SK-N-SH (cell line): ENCODE results near the gene SOCS3. TPM values are rescaled to one million over a fixed set of nuclear protein-coding genes. Genes with fewer than 3 reads are reported as not detected.

Experiments used
- CTCF ChIA-PET: fragments of 300-600, 350-600 bp; formaldehyde crosslinking; extraction: SDS; loops from one replicate; lab custom pipeline; 2021; lab: Yijun Ruan, JAX
- POLR2A ChIA-PET: fragments of 350-600 bp; sonication (Branson Sonifier 250); formaldehyde crosslinking; extraction: SDS; loops from one replicate; lab custom pipeline; 2020; ENCODE audit warnings: antibody characterized with exemption, inconsistent platforms; lab: Yijun Ruan, JAX
- DNase-seq: peaks from one replicate; pipeline ENCODE4 v3.0.0; 2012
- H2AFZ ChIP-seq: fragments of 200-600 bp; sonication (generic); 2 replicates; pipeline ENCODE4 v1.8.1; 2016; ENCODE audit warnings: antibody characterized with exemption, mild to moderate bottlenecking, low read depth
- H3F3A ChIP-seq: fragments of 200-600 bp; sonication (generic); replicated peaks from 2 replicates; pipeline ENCODE3; 2016; ENCODE audit warnings: antibody characterized with exemption, mild to moderate bottlenecking; ENCODE audit not compliant: insufficient read depth
- H3K27ac ChIP-seq, 2 experiments: fragments of 200-500 bp in 1 of 2; fragments of 200-600 bp in 1 of 2; sonication (Bioruptor generic) in 1 of 2; sonication (generic), shearing (Covaris generic) in 1 of 2; 2 replicates each; pipeline versions ENCODE4 v1.5.1 to v1.6.1; 2014 to 2016; ENCODE audit warnings: low read depth in 2 of 2, inconsistent platforms in 1 of 2, low read length in 1 of 2, mild to moderate bottlenecking in 1 of 2, mixed read lengths in 1 of 2
- H3K27me3 ChIP-seq: fragments of 200-600 bp; sonication (generic), shearing (Covaris generic); 2 replicates; pipeline ENCODE4 v1.6.1; 2016; ENCODE audit warnings: mixed run types; ENCODE audit not compliant: insufficient read depth
- H3K36me3 ChIP-seq, 2 experiments: fragments of 200-500 bp in 1 of 2; fragments of 200-600 bp in 1 of 2; sonication (Bioruptor generic) in 1 of 2; sonication (generic) in 1 of 2; replicated peaks in 1 of 2; 2 replicates each; pipeline versions ENCODE3 to v1.5.1; 2014 to 2016; ENCODE audit warnings: low read length in 1 of 2, mild to moderate bottlenecking in 1 of 2; ENCODE audit not compliant: insufficient read depth in 2 of 2, control insufficient read depth in 1 of 2
- H3K4me1 ChIP-seq, 2 experiments: fragments of 200-500 bp in 1 of 2; fragments of 200-600 bp in 1 of 2; sonication (Bioruptor generic) in 1 of 2; sonication (generic), shearing (Covaris generic) in 1 of 2; 2 replicates each; pipeline versions ENCODE4 v1.5.1 to v1.6.1; 2014 to 2016; ENCODE audit warnings: low read depth in 1 of 2, low read length in 1 of 2, mixed run types in 1 of 2; ENCODE audit not compliant: insufficient read depth in 2 of 2, control insufficient read depth in 1 of 2
- H3K4me2 ChIP-seq: fragments of 200-600 bp; sonication (generic), shearing (Covaris generic); 2 replicates; pipeline ENCODE4 v1.6.1; 2017; ENCODE audit warnings: mixed run types
- H3K4me3 ChIP-seq, 2 experiments: fragments of 200-500 bp in 1 of 2; fragments of 200-600 bp in 1 of 2; sonication (Bioruptor generic) in 1 of 2; sonication (generic), shearing (Covaris generic) in 1 of 2; 2 replicates each; pipeline versions ENCODE4 v1.5.1 to v1.8.1; 2014 to 2016; ENCODE audit warnings: low read depth in 2 of 2, inconsistent platforms in 1 of 2, low read length in 1 of 2, mild to moderate bottlenecking in 1 of 2, mixed read lengths in 1 of 2, moderate library complexity in 1 of 2
- H3K79me2 ChIP-seq: fragments of 200-600 bp; sonication (generic); 2 replicates; pipeline ENCODE4 v1.8.1; 2017; ENCODE audit warnings: mild to moderate bottlenecking; ENCODE audit not compliant: insufficient read depth
- H3K9ac ChIP-seq: fragments of 200-600 bp; sonication (generic); 2 replicates; pipeline ENCODE4 v1.6.1; 2017; ENCODE audit warnings: mixed run types
- H3K9me2 ChIP-seq: fragments of 200-600 bp; sonication (generic); 2 replicates; pipeline ENCODE4 v1.6.1; 2017; ENCODE audit warnings: mixed run types
- H3K9me3 ChIP-seq: fragments of 200-600 bp; sonication (generic); 2 replicates; pipeline ENCODE4 v1.6.1; 2017; ENCODE audit warnings: mixed run types, mild to moderate bottlenecking, moderate library complexity
- H4K20me1 ChIP-seq: fragments of 200-600 bp; sonication (generic); 2 replicates; pipeline ENCODE4 v1.6.1; 2017; ENCODE audit warnings: mild to moderate bottlenecking, mixed run types; ENCODE audit not compliant: insufficient read depth
- CHD2 ChIP-seq: fragments of 150-350 bp; IDR thresholded peaks from 2 replicates; pipeline ENCODE4 v1.6.1; 2018; ENCODE audit warnings: low read length; ENCODE audit not compliant: partially characterized antibody
- CTCF ChIP-seq: fragments of 200-600 bp; sonication (generic); IDR thresholded peaks from 2 replicates; pipeline ENCODE4 v1.6.1; 2017; ENCODE audit warnings: antibody characterized with exemption, mild to moderate bottlenecking, moderate library complexity
- EZH2phosphoT487 ChIP-seq: fragments of 200-600 bp; sonication (generic); IDR thresholded peaks from 2 replicates; pipeline ENCODE4 v1.6.1; 2017; ENCODE audit warnings: low read depth, mixed run types, mild to moderate bottlenecking, antibody characterized with exemption, moderate library complexity, borderline replicate concordance
- FOXM1 ChIP-seq: IDR thresholded peaks from 2 replicates; pipeline ENCODE4 v1.4.0; 2012; ENCODE audit warnings: low read depth, mild to moderate bottlenecking
- GABPA ChIP-seq: IDR thresholded peaks from 2 replicates; pipeline ENCODE4 v1.4.0; 2012; ENCODE audit warnings: low read depth, mild to moderate bottlenecking
- GATA2 ChIP-seq: sonication (generic); formaldehyde crosslinking; IDR thresholded peaks from 2 replicates; pipeline ENCODE4 v1.5.0; 2020; ENCODE audit warnings: mild to moderate bottlenecking, missing genetic modification reagents
- JUND ChIP-seq: IDR thresholded peaks from 2 replicates; pipeline ENCODE4 v1.4.0; 2012
- MEF2A ChIP-seq: IDR thresholded peaks from 2 replicates; pipeline ENCODE4 v1.4.0; 2012; ENCODE audit warnings: low read depth, borderline replicate concordance
- NRF1 ChIP-seq: IDR thresholded peaks from 2 replicates; pipeline ENCODE4 v1.6.1; 2012; ENCODE audit warnings: low read depth, mild to moderate bottlenecking, low read length
- POLR2AphosphoS5 ChIP-seq: IDR thresholded peaks from 2 replicates; pipeline ENCODE4 v1.6.1; 2012; ENCODE audit warnings: low read depth, low read length
- RAD21 ChIP-seq: IDR thresholded peaks from 2 replicates; pipeline ENCODE4 v1.6.1; 2012; ENCODE audit warnings: mild to moderate bottlenecking, low read length
- RCOR1 ChIP-seq: fragments of 150-350 bp; IDR thresholded peaks from 2 replicates; pipeline ENCODE4 v1.6.1; 2017; ENCODE audit warnings: antibody characterized with exemption, low read length
- REST ChIP-seq: IDR thresholded peaks from 2 replicates; pipeline ENCODE4 v1.6.1; 2012; ENCODE audit warnings: mild to moderate bottlenecking, low read depth, low read length, moderate library complexity
- RXRA ChIP-seq: IDR thresholded peaks from 2 replicates; pipeline ENCODE4 v1.4.0; 2012; ENCODE audit warnings: low read depth, mild to moderate bottlenecking, borderline replicate concordance
- SMC3 ChIP-seq: IDR thresholded peaks from 2 replicates; pipeline ENCODE4 v1.6.1; 2012; ENCODE audit warnings: low read depth, low read length, improper control_type of control experiment
- TEAD4 ChIP-seq: IDR thresholded peaks from 2 replicates; pipeline ENCODE4 v1.4.0; 2012; ENCODE audit warnings: mild to moderate bottlenecking, borderline replicate concordance; ENCODE audit not compliant: insufficient read depth
- USF1 ChIP-seq: IDR thresholded peaks from 2 replicates; pipeline ENCODE4 v1.4.0; 2012; ENCODE audit warnings: low read depth, borderline replicate concordance
- USF2 ChIP-seq: fragments of 150-350 bp; IDR thresholded peaks from 2 replicates; pipeline ENCODE4 v1.6.1; 2017; ENCODE audit warnings: antibody characterized with exemption, low read length, low read depth, borderline replicate concordance
- YY1 ChIP-seq: IDR thresholded peaks from 2 replicates; pipeline ENCODE4 v1.4.0; 2012; ENCODE audit warnings: low read depth, mild to moderate bottlenecking
- WGBS: methylation state at CpG from one replicate; pipeline ENCODE4 v1.1.6; 2017; ENCODE audit warnings: low lambda C conversion rate; 5-methylcytosine and 5-hydroxymethylcytosine counted together
- polyA plus RNA-seq, 3 experiments: library from polyadenylated mRNA; depleted of rRNA; stranded (reverse); fragments of >200 nt; gene quantifications; 2 replicates each; pipeline ENCODE4 v1.2.3, GENCODE V29; 2012

The SOCS3 gene
- polyA plus RNA-seq, 1 of the 3 experiments (the other 2 are of a cell fraction), result 24.9 TPM

- Histone ChIP-seq H3F3A (no peaks in the 10 kb centered on the region), H3K27me3 (no peaks in the 10 kb centered on the region), H3K36me3 (peaks cover 59 to 80% of the 10 kb centered on the region in 2 experiments), H2AFZ (no peak overlapping the region), H3K9ac (no peak overlapping the region), H3K27ac (no peak overlapping the region), H3K9me3 (no peaks in the 10 kb centered on the region), H3K4me2 (no peak overlapping the region), H4K20me1 (peaks cover 30% of the 10 kb centered on the region), H3K4me1 (peaks cover 0 to 3% of the 10 kb centered on the region in 2 experiments; a peak in 1 of 4 replicates), H3K9me2 (no peaks in the 10 kb centered on the region), H3K4me3 (no peak overlapping the region), H3K79me2 (peaks cover 57% of the 10 kb centered on the region)
- 81% methylated on average over 6 of the region's 6 CpGs for WGBS
- ChIA-PET CTCF (interaction anchor here (1.3 kb wide), 1 partner anchor 15 kb away, joined by 4 read pairs; no protein-coding TSS in a partner anchor), POLR2A (no interaction called here)
- TF ChIP-seq EZH2phosphoT487, result no peak
- no peak for TF ChIP-seq MEF2A
- TF ChIP-seq USF1, result no peak
- TF ChIP-seq SMC3, result no peak
- no peak for TF ChIP-seq REST
- no peak for TF ChIP-seq GABPA
- TF ChIP-seq USF2, result no peak
- no peak for TF ChIP-seq CTCF
- TF ChIP-seq CHD2, result no peak
- TF ChIP-seq YY1, result no peak
- no peak for TF ChIP-seq FOXM1
- TF ChIP-seq TEAD4, result no peak
- TF ChIP-seq JUND, result no peak
- no peak for TF ChIP-seq RAD21
- TF ChIP-seq RXRA, result no peak
- no peak for TF ChIP-seq POLR2AphosphoS5
- no peak for TF ChIP-seq NRF1
- TF ChIP-seq RCOR1, result no peak
- no peak for TF ChIP-seq GATA2 (CRISPR knock-in tag)
- no peak for DNase-seq
Measured at GRCh38 chr17:78399693-78400144, 39.8 kb upstream of the SOCS3 start.
